NCI-H2196 (cell line): Measurements from ENCODE around the gene RACGAP1.

Experiments used
- DNase-seq: peaks from one replicate; lab custom pipeline; 2025; ENCODE audit not compliant: unreplicated experiment; lab: John Stamatoyannopoulos, UW

RACGAP1 gene

GRCh38 chr12:49971141-49971540, 54.2 kb downstream of the RACGAP1 start:
- DNase-seq = no peak

GRCh38 chr12:49970658-49971057, 54.6 kb downstream of the RACGAP1 start:
- no peak for DNase-seq

DNA sequence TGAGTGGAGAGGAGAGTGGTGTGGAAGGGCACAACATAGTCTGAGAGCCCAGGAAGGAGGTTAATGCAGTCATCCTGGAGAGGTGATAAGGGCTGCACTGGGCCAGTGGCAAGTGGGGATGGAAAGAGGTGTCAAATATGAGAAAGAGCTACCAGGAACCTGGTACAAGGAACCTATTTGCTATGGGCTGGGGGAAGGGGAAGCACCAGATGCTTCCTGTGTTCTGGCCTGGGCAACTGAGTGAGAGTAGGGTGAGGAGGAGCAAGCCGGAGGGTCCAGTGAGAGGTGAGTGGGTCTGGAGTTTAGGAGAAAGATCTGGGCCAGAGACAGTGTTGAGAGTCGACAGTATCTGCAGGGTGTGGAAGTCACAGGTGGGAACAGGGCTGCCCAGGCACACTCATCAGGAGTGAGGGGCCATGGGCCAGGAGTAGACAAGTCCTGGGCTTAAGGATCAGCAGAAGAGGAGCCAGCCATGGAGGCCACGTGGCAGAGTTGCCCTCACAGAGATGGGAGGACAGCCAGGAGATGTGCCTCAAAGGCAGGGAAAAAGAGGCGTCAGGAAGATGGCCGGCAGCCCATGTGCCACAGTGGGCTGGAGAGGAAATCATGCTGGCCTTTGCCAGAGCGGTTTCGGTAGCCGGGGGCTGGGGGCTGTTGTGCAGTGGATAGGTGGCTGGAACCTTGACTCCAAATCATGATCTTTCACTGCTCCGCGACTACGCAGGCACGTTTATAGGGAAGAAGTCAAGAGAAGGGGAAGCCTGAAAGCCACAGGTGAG, 55.5 kb downstream of the RACGAP1 start:
- DNase-seq = no peak

- no peak for DNase-seq
These were observed 56.3 kb downstream of the RACGAP1 start for GRCh38 chr12:49969027-49969426.

DNA sequence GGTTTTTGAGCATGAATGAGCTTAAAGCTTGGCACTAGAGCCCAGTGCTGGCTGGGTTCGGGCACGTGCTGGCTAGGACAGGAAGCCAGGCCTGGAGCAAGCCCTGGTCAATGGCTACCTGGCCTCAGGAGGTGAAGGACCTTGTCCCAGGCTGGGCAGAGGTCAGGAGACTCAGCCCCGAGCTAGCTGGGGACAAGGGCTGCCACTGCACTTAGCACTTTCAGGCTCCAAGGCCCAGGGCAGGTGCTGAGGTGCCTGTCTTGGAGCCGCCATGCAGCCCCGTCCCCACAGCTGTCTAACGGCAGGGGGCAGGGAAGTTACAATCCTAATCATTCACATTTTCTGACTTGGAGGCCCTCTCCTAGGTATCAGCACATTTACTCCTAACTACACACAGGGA, 56.8 kb downstream of the RACGAP1 start:
- no peak for DNase-seq

GRCh38 chr12:49967777-49968250, 57.5 kb downstream of the RACGAP1 start:
- DNase-seq = no peak

DNA sequence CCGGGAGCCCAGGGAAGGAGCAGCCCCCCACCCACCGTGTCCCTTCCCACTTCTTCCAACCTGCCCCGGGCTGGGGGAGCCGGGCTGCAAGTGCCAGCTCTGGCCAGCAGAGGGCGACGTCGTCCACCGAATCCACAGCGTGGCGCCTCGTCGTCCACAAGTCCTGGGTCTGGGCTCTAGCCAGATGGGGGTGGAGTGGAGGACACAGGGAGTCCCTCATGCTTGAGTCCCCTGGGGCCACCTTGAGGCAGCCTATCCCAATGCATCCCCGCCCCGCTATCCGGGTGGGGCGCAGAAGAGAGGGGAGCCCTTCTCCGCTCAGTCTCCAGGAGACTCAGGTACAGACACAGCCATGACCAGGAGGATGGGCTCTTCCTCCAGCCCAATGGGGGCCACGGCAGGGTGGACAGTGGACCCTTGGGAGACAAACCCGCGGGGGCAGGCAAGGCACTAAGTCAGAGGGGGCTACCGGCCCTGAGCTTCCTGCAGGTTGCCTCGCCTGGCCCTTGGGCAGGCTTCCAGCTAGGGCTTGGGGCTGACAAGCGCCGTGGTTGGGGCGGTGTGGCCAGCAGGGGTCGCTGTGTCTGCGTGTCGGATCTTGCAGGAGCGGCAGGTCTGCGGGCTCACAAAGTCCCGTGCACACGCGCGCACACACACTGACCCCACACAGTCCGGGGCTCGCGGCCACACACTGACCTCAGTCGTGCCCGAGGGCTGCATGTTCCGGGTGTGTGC, 58.1 kb downstream of the RACGAP1 start:
- peak; percentile 92 for DNase-seq

- no peak for DNase-seq
These were observed 58.7 kb downstream of the RACGAP1 start for GRCh38 chr12:49966511-49967041.

DNA sequence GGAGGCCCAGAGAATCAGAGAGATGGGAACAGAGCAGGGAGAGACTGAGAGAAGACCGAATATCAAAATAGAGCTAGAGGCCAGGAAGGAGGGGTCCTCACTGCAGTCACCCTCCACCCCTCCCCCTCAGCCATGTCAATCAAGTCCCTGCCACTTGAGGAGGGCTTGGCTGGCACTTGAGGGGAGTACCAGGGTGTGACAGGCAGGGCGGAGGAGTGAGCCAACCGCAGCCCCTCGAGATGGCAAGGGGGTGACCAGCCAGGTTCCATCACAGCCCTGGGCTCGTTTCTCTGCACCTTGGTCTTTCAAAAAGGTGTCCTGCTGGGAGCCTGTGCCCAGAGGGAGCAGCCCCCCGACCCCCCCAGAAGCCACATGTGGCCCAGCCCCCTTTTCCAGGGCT, 59.5 kb downstream of the RACGAP1 start:
- no peak for DNase-seq

DNA sequence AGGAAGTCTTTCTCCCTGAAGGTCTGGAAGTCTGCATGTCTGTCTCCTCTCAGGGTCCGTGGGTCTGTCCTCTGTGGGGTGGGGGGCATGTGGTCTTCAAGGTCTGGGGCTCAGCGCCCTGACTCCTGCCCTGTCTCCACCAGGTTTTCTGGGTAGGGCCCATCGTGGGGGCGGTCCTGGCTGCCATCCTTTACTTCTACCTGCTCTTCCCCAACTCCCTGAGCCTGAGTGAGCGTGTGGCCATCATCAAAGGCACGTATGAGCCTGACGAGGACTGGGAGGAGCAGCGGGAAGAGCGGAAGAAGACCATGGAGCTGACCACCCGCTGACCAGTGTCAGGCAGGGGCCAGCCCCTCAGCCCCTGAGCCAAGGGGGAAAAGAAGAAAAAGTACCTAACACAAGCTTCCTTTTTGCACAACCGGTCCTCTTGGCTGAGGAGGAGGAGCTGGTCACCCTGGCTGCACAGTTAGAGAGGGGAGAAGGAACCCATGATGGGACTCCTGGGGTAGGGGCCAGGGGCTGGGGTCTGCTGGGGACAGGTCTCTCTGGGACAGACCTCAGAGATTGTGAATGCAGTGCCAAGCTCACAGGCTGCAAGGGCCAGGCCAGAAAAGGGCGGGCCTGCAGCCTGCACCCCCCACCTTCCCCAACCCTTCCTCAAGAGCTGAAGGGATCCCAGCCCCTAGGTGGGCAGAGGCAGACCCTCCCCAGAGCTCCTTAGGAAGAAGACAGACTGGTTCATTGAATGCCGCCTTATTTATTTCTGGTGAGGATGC, 60.3 kb downstream of the RACGAP1 start:
- no peak for DNase-seq

GRCh38 chr12:49963976-49964815, 61.1 kb downstream of the RACGAP1 start:
- DNase-seq = no peak

GRCh38 chr12:49962861-49963765, 62.2 kb downstream of the RACGAP1 start:
- DNase-seq = peak; percentile 96

DNA sequence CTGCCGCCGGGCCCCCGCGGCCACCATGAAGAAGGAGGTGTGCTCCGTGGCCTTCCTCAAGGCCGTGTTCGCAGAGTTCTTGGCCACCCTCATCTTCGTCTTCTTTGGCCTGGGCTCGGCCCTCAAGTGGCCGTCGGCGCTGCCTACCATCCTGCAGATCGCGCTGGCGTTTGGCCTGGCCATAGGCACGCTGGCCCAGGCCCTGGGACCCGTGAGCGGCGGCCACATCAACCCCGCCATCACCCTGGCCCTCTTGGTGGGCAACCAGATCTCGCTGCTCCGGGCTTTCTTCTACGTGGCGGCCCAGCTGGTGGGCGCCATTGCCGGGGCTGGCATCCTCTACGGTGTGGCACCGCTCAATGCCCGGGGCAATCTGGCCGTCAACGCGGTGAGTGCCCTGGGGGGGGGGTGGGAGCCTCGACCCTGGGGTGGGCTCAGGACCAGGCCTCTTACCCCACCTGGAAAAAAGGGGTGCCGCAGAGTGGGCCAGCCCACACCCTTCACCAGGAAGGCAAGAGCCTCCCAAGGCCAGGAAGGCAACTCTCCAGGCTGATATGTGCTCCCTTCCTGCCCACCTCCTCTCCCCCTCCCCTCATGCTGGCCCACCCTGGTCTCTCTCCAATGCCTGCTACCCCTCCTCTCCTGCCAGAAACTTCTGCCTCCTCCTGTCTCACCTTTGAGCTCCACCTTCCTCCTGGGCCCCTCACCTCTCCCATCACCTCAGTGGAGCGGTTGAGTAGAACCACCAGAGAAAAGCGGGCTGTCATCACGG, 63.1 kb downstream of the RACGAP1 start:
- DNase-seq = no peak

GRCh38 chr12:49961111-49961922, 64.0 kb downstream of the RACGAP1 start, which contains the start of gene AQP5:
TSS of gene AQP5 (plus strand) at chr12:49961872. CDS start at chr12:49962018, 146 bp downstream.
- DNase-seq = no peak

GRCh38 chr12:49960474-49961110, 64.7 kb downstream of the RACGAP1 start:
- DNase-seq = no peak

DNA sequence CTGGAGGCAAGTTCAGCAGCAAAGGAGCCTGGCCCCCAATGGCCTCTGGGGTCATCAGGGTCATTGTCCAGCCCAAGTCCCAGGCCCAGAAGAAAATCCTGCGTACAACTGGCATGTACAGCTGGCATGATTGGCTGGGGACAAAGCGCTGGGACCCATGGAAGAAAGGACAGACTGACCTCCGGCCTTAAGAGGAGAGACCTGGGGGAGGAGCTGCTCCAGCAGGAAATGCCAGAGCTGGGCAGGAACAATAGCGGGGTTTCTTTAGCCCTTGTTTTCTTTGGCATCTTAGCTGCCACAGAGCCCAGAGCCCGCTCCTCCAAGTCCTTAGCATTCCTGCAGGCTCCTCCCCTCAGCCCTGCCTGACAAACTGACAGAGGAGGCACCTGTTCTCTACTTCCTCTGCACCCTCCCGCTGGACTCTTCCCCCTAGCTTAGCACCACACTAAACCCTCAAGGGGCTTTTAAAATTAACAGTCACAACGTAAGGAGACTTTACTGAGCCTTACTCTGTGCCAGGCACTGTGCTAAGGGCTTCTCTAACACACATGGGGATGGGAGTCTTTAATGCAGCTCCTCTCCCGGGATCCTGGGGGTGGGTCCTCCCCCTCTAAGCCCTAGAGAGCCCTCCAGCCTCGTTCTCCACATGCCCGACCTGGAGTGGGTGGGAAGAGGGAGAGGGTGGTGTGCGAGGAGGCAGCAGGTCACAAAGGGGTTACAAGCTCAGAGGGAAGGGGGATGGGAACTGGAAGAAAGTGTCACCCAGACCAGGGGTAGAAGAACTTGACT, 65.4 kb downstream of the RACGAP1 start:
- peak; percentile 33 for DNase-seq
